Stimulated activated CD4-positive, alpha-beta T cell treated with anti-CD3 and anti-CD28 coated beads, TNF-alpha, amount 100 ng/mL, for 1 hour (primary cell): ENCODE results near the gene MRPS15.

Experiments used
- DNase-seq, 3 donors: peaks; one replicate each; pipeline ENCODE4 v3.0.0-alpha.2; 2020; ENCODE audit warnings: low read depth in 3 of 3, low spot score in 1 of 3

MRPS15 gene

GRCh38 chr1:36421649-36422048 lies 42.5 kb downstream of the MRPS15 start:
- DNase-seq: no peak

- DNase-seq: peak; percentile 76 to 93 (median 86)
Measured at GRCh38 chr1:36420836-36421317, 43.3 kb downstream of the MRPS15 start.

GRCh38 chr1:36420409-36420808 lies 43.8 kb downstream of the MRPS15 start:
- DNase-seq: no peak

- no peak for DNase-seq
Measured at GRCh38 chr1:36419569-36419968, 44.6 kb downstream of the MRPS15 start.

- no peak for DNase-seq
Measured at GRCh38 chr1:36419140-36419539, 45.0 kb downstream of the MRPS15 start.

GRCh38 chr1:36417931-36418330 lies 46.3 kb downstream of the MRPS15 start:
- DNase-seq: no peak

- DNase-seq: no peak
Measured at GRCh38 chr1:36415661-36416326, 48.4 kb downstream of the MRPS15 start.

- DNase-seq: no peak
Measured at GRCh38 chr1:36414384-36414783, 49.8 kb downstream of the MRPS15 start.

GRCh38 chr1:36411674-36412648 lies 52.2 kb downstream of the MRPS15 start:
- DNase-seq: no peak

GRCh38 chr1:36408479-36408878 lies 55.7 kb downstream of the MRPS15 start:
- DNase-seq: no peak

- DNase-seq: no peak
Measured at GRCh38 chr1:36406440-36406839, 57.7 kb downstream of the MRPS15 start.
